ENCODE results near the gene MTF2. TPM values are rescaled to one million over a fixed set of nuclear protein-coding genes. Genes with fewer than 3 reads are reported as not detected.

MTF2 gene
- total RNA-seq, 1 donor from 2014 or later, result 16.7 TPM

- Histone ChIP-seq H3K4me1 (peaks cover 6% of the 10 kb centered on the region), H3K27ac (no peak overlapping the region), H3K27me3 (no peaks in the 10 kb centered on the region), H3K4me3 (no peak overlapping the region), H3K9me3 (no peaks in the 10 kb centered on the region), H3K36me3 (no peaks in the 10 kb centered on the region)
- intact Hi-C loops (cut with DNase I), result no loop called here
- no peak for TF ChIP-seq POLR2AphosphoS5 (IDR thresholded peaks at IDR 0.05; ENCODE audit: insufficient read depth in 1 of 2, low read depth in 1 of 2)
- TF ChIP-seq, protein P1, sequence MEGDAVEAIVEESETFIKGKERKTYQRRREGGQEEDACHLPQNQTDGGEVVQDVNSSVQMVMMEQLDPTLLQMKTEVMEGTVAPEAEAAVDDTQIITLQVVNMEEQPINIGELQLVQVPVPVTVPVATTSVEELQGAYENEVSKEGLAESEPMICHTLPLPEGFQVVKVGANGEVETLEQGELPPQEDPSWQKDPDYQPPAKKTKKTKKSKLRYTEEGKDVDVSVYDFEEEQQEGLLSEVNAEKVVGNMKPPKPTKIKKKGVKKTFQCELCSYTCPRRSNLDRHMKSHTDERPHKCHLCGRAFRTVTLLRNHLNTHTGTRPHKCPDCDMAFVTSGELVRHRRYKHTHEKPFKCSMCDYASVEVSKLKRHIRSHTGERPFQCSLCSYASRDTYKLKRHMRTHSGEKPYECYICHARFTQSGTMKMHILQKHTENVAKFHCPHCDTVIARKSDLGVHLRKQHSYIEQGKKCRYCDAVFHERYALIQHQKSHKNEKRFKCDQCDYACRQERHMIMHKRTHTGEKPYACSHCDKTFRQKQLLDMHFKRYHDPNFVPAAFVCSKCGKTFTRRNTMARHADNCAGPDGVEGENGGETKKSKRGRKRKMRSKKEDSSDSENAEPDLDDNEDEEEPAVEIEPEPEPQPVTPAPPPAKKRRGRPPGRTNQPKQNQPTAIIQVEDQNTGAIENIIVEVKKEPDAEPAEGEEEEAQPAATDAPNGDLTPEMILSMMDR (IDR thresholded peaks at IDR 0.05), result no peak
- TF ChIP-seq POLR2A (IDR thresholded peaks at IDR 0.05), result no peak
- DNase-seq (ENCODE audit: extremely low spot score in 2 of 2), result no peak
Observed at GRCh38 chr1:93095804-93096585, 16.9 kb downstream of the MTF2 start.

- H3K4me3 ChIP-seq, result no peak overlapping the region
- H3K27ac ChIP-seq, result no peak overlapping the region
- peaks cover 0 to under 1% of the 10 kb centered on the region in 2 donors for H3K36me3 ChIP-seq
- no peak for TF ChIP-seq POLR2A (IDR thresholded peaks at IDR 0.05)
- TF ChIP-seq, protein P1 (IDR thresholded peaks at IDR 0.05), result no peak
- no peaks in the 10 kb centered on the region for H3K27me3 ChIP-seq
- DNase-seq (ENCODE audit: extremely low spot score in 2 of 2), result no peak
- intact Hi-C loops (cut with DNase I), result no loop called here
- no peaks in the 10 kb centered on the region for H3K4me1 ChIP-seq
- no peaks in the 10 kb centered on the region for H3K9me3 ChIP-seq
Observed at GRCh38 chr1:93102142-93102541, 23.1 kb downstream of the MTF2 start.

DNA sequence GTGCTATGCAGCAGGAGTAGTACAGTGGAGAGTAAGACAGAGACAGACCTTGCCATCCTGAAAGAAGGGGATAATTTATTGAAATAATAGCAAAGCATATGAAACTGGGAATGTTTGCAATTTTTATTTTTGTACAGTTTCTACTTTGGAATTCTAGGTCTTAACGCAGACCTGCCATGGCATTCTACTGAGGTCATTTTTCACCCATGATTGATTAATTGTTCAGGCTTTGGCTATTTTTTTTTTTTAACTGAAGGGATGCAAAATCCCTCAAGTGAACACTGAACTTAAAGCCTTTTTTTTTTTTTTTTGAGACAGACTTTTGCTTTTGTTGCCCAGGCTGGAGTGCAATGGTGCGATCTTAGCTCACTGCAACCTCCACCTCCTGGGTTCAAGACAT lies 27.1 kb downstream of the MTF2 start:
- Histone ChIP-seq H3K4me3 (no peak overlapping the region), H3K27me3 (no peaks in the 10 kb centered on the region), H3K36me3 (peaks cover 0 to 4% of the 10 kb centered on the region in 2 donors), H3K9me3 (no peaks in the 10 kb centered on the region), H3K4me1 (peaks cover 3% of the 10 kb centered on the region), H3K27ac (no peak overlapping the region)
- no peak for TF ChIP-seq POLR2A (IDR thresholded peaks at IDR 0.05)
- TF ChIP-seq POLR2AphosphoS5 (IDR thresholded peaks at IDR 0.05; ENCODE audit: insufficient read depth in 1 of 2, low read depth in 1 of 2), result no peak
- TF ChIP-seq, protein P1 (IDR thresholded peaks at IDR 0.05), result no peak
- intact Hi-C loops (cut with DNase I), result no loop called here
- DNase-seq (ENCODE audit: extremely low spot score in 2 of 2), result no peak

- Histone ChIP-seq H3K27ac (no peak overlapping the region), H3K4me3 (no peak overlapping the region), H3K9me3 (no peaks in the 10 kb centered on the region), H3K4me1 (peaks cover 12% of the 10 kb centered on the region), H3K27me3 (no peaks in the 10 kb centered on the region), H3K36me3 (peaks cover 0 to 4% of the 10 kb centered on the region in 2 donors)
- intact Hi-C loops (cut with DNase I), result no loop called here
- DNase-seq (ENCODE audit: extremely low spot score in 2 of 2), result no peak
- TF ChIP-seq POLR2AphosphoS5 (IDR thresholded peaks at IDR 0.05; ENCODE audit: insufficient read depth in 1 of 2, low read depth in 1 of 2) (no peak), POLR2A (IDR thresholded peaks at IDR 0.05) (no peak)
Observed at GRCh38 chr1:93107395-93107794, 28.3 kb downstream of the MTF2 start.

- no peak for DNase-seq (ENCODE audit: extremely low spot score in 2 of 2)
- Histone ChIP-seq H3K4me1 (peaks cover 12% of the 10 kb centered on the region), H3K9me3 (no peaks in the 10 kb centered on the region), H3K27ac (no peak overlapping the region), H3K27me3 (no peaks in the 10 kb centered on the region), H3K36me3 (peaks cover 0 to 4% of the 10 kb centered on the region in 2 donors), H3K4me3 (no peak overlapping the region)
- no peak for TF ChIP-seq POLR2A (IDR thresholded peaks at IDR 0.05)
- TF ChIP-seq, protein P1 (IDR thresholded peaks at IDR 0.05), result no peak
- TF ChIP-seq POLR2AphosphoS5 (IDR thresholded peaks at IDR 0.05; ENCODE audit: insufficient read depth in 1 of 2, low read depth in 1 of 2), result no peak
- intact Hi-C loops (cut with DNase I), result no loop called here
Observed at GRCh38 chr1:93108335-93108734, 29.3 kb downstream of the MTF2 start.
